Hippocampal formation (tissue), 2 donors: ENCODE data around the gene CUTA.
"Not testable (repeated sequence)": the region's sequence is repeated elsewhere in the genome, so short reads cannot be mapped to it uniquely, and the experiment has no call there.

Source experiments
- DNase-seq, 2 donors: peaks; one replicate each; lab custom pipeline; 2025; lab: John Stamatoyannopoulos, UW

The CUTA gene

GRCh38 chr6:33367715-33368025 lies 50.2 kb downstream of the CUTA start:
- not testable (repeated sequence) for DNase-seq

GRCh38 chr6:33367009-33367714 lies 50.7 kb downstream of the CUTA start:
- DNase-seq = no peak
